Endodermal cell (in vitro differentiated cells): Measurements from ENCODE around the gene MRPL11. TPM values are rescaled to one million over a fixed set of nuclear protein-coding genes. Genes with fewer than 3 reads are reported as not detected.
A peak's percentile ranks its signal among the peaks of the same experiment; 100 is the strongest.

ENCODE experiments used
- DNase-seq: peaks from one replicate; pipeline ENCODE4 v3.0.0-alpha.2; 2017
- H3K27ac ChIP-seq: 2 replicates; pipeline ENCODE4 v1.5.1; 2013; ENCODE audit warnings: mild to moderate bottlenecking, low read depth, low read length, moderate library complexity
- H3K27me3 ChIP-seq: 2 replicates; pipeline ENCODE4 v1.6.1; 2013; ENCODE audit warnings: mild to moderate bottlenecking, low read length, moderate library complexity; ENCODE audit not compliant: insufficient read depth, control insufficient read depth, poor library complexity, severe bottlenecking
- H3K36me3 ChIP-seq: 2 replicates; pipeline ENCODE4 v1.7.0; 2013; ENCODE audit warnings: mild to moderate bottlenecking, low read length, moderate library complexity; ENCODE audit not compliant: control insufficient read depth, insufficient read depth
- H3K4me1 ChIP-seq: one replicate; pipeline ENCODE4 v1.7.0; 2013; ENCODE audit warnings: low read length; ENCODE audit not compliant: control insufficient read depth, insufficient read depth
- H3K4me3 ChIP-seq: 2 replicates; pipeline ENCODE4 v1.5.1; 2013; ENCODE audit warnings: mild to moderate bottlenecking, low read length, moderate library complexity
- H3K9ac ChIP-seq: 2 replicates; pipeline ENCODE4 v1.6.1; 2013; ENCODE audit warnings: mild to moderate bottlenecking, low read length, moderate library complexity; ENCODE audit not compliant: poor library complexity, severe bottlenecking; ENCODE audit errors: extremely low read depth
- H3K9me3 ChIP-seq: 2 replicates; pipeline ENCODE4 v1.6.1; 2013; ENCODE audit warnings: mild to moderate bottlenecking, low read length, moderate library complexity; ENCODE audit not compliant: control insufficient read depth
- H3K27ac Mint-ChIP-seq: 2 replicates; pipeline ENCODE4 v1.8.0; 2020; ENCODE audit warnings: mixed read lengths
- H3K27me3 Mint-ChIP-seq: 2 replicates; pipeline ENCODE4 v1.8.0; 2021; ENCODE audit warnings: mild to moderate bottlenecking, mixed read lengths; ENCODE audit not compliant: insufficient read depth
- H3K36me3 Mint-ChIP-seq: 2 replicates; pipeline ENCODE4 v1.8.0; 2020; ENCODE audit warnings: low read depth, mixed read lengths
- H3K4me1 Mint-ChIP-seq: 2 replicates; pipeline ENCODE4 v1.8.0; 2020; ENCODE audit warnings: mixed read lengths
- H3K4me3 Mint-ChIP-seq: 2 replicates; pipeline ENCODE4 v1.8.0; 2020; ENCODE audit warnings: mild to moderate bottlenecking, moderate library complexity, mixed read lengths
- H3K9me3 Mint-ChIP-seq: 2 replicates; pipeline ENCODE4 v1.8.0; 2020; ENCODE audit warnings: mild to moderate bottlenecking, mixed read lengths
- CTCF ChIP-seq: fragments of 200-600 bp; sonication (generic); conservative IDR thresholded peaks from 2 replicates; pipeline ENCODE4 v1.5.0; 2021; ENCODE audit warnings: antibody characterized with exemption, mild to moderate bottlenecking
- WGBS, 2 experiments: methylation state at CpG; one replicate each; pipeline versions ENCODE4 v1.1.5 to v1.1.7; 2013; ENCODE audit warnings: missing lambda C conversion rate in 2 of 2, mixed read lengths in 1 of 2; ENCODE audit not compliant: insufficient coverage in 1 of 2, insufficient read length in 1 of 2; 5-methylcytosine and 5-hydroxymethylcytosine counted together
- total RNA-seq, 2 donors: library from RNA; stranded (reverse); fragmentation: NEBNext Ultra II Directional in 1 of 2; extraction: Animal tissue kit (Norgen Biotek cat#: 25700) in 1 of 2; gene quantifications; 2 replicates in 1 of 2; 3 replicates in 1 of 2; pipeline ENCODE4 v1.2.1, GENCODE V29; 2021

The MRPL11 gene
- total RNA-seq, 2 donors from 2014 or later = 84.5 to 111 TPM

GRCh38 chr11:66477263-66478201 is 38.9 kb upstream of the MRPL11 start:
- H3K4me1 Mint-ChIP-seq = peaks cover 4% of the 10 kb centered on the region
- TF ChIP-seq CTCF = no peak
- peaks cover 8% of the 10 kb centered on the region for H3K4me1 ChIP-seq
- H3K27ac ChIP-seq = no peak overlapping the region
- WGBS, 2 experiments = 94 to 98% methylated on average over 5 to 11 of the region's 11 CpGs
- no peak overlapping the region for H3K4me3 ChIP-seq
- H3K27me3 Mint-ChIP-seq = no peaks in the 10 kb centered on the region
- no peaks in the 10 kb centered on the region for H3K9me3 ChIP-seq
- no peaks in the 10 kb centered on the region for H3K27me3 ChIP-seq
- peaks cover 13% of the 10 kb centered on the region for H3K36me3 Mint-ChIP-seq
- H3K36me3 ChIP-seq = peaks cover 8% of the 10 kb centered on the region
- peak; percentile 59 for DNase-seq
- no peaks in the 10 kb centered on the region for H3K9me3 Mint-ChIP-seq
- no peak overlapping the region for H3K4me3 Mint-ChIP-seq
- H3K27ac Mint-ChIP-seq = no peak overlapping the region
- no peak overlapping the region for H3K9ac ChIP-seq

GRCh38 chr11:66476841-66477251 is 38.2 kb upstream of the MRPL11 start:
- no peak overlapping the region for H3K9ac ChIP-seq
- 84 to 85% methylated on average over 8 to 9 of the region's 9 CpGs for WGBS, 2 experiments
- Mint-ChIP-seq H3K4me3 (no peak overlapping the region), H3K9me3 (no peaks in the 10 kb centered on the region), H3K36me3 (peaks cover 10% of the 10 kb centered on the region), H3K4me1 (peaks cover 4% of the 10 kb centered on the region), H3K27me3 (no peaks in the 10 kb centered on the region), H3K27ac (no peak overlapping the region)
- TF ChIP-seq CTCF = no peak
- H3K36me3 ChIP-seq = peaks cover under 1% of the 10 kb centered on the region
- peak; percentile 58 for DNase-seq
- H3K9me3 ChIP-seq = no peaks in the 10 kb centered on the region
- H3K27me3 ChIP-seq = no peaks in the 10 kb centered on the region
- H3K27ac ChIP-seq = no peak overlapping the region
- peaks cover 8% of the 10 kb centered on the region for H3K4me1 ChIP-seq
- no peak overlapping the region for H3K4me3 ChIP-seq

- no peak for DNase-seq
- no peaks in the 10 kb centered on the region for H3K9me3 Mint-ChIP-seq
- H3K4me3 ChIP-seq = no peak overlapping the region
- H3K4me1 Mint-ChIP-seq = peaks cover 4% of the 10 kb centered on the region
- H3K27ac ChIP-seq = no peak overlapping the region
- TF ChIP-seq CTCF = peak; percentile 21
- no peak overlapping the region for H3K4me3 Mint-ChIP-seq
- H3K27me3 ChIP-seq = no peaks in the 10 kb centered on the region
- H3K4me1 ChIP-seq = peaks cover 8% of the 10 kb centered on the region
- H3K9ac ChIP-seq = no peak overlapping the region
- no peaks in the 10 kb centered on the region for H3K36me3 ChIP-seq
- peaks cover 10% of the 10 kb centered on the region for H3K36me3 Mint-ChIP-seq
- H3K27ac Mint-ChIP-seq = no peak overlapping the region
- 88 to 89% methylated on average over 6 to 10 of the region's 10 CpGs for WGBS, 2 experiments
- H3K9me3 ChIP-seq = no peaks in the 10 kb centered on the region
- H3K27me3 Mint-ChIP-seq = no peaks in the 10 kb centered on the region
Measured at GRCh38 chr11:66476173-66476840, 37.7 kb upstream of the MRPL11 start.
